ENCODE measurements around the gene TEX14. TPM values are rescaled to one million over a fixed set of nuclear protein-coding genes. Genes with fewer than 3 reads are reported as not detected.

Gene TEX14
- polyA plus RNA-seq, 3 donors, result 0.25 TPM; not detected in 2

- no peak overlapping the region for H3K4me3 Mint-ChIP-seq
- H3K4me3 ChIP-seq (replicated peaks in 1 of 3; ENCODE audit: low read depth in 2 of 3, low read length in 3 of 3), result peak overlapping the region; percentile 53 to 74 (median 74)
- H3K4me1 Mint-ChIP-seq, result peaks cover 6% of the 10 kb centered on the region
- DNase-seq, result no peak
- WGBS (ENCODE audit: insufficient coverage), result 82% methylated on average over 6 of the region's 20 CpGs
- peaks cover 1 to 12% (median 2%) of the 10 kb centered on the region in 3 donors for H3K27me3 Mint-ChIP-seq (ENCODE audit: low read depth in 3 of 3)
- peak overlapping the region; percentile 71 for H3K9ac ChIP-seq (ENCODE audit: insufficient read depth, low read length, poor library complexity, severe bottlenecking)
- H3K4me1 ChIP-seq (ENCODE audit: control insufficient read depth in 1 of 2, insufficient read depth in 2 of 2, low read length in 2 of 2), result peaks cover 6 to 10% of the 10 kb centered on the region in 2 donors
- intact Hi-C loops (cut with micrococcal nuclease), result loop anchor here in 1 of 2 donors (2.0 kb wide), 2 partner anchors 26 to 114 kb away; no protein-coding TSS in a partner anchor
- H3K27me3 ChIP-seq (ENCODE audit: control insufficient read depth in 2 of 2, insufficient read depth in 2 of 2, low read length in 2 of 2), result no peaks in the 10 kb centered on the region
- peak overlapping the region; percentile 67 for H3K4me2 ChIP-seq (replicated peaks; ENCODE audit: extremely low read depth, low read length, poor library complexity, severe bottlenecking)
- H3K36me3 ChIP-seq (replicated peaks in 1 of 2; ENCODE audit: control insufficient read depth in 1 of 2, insufficient read depth in 2 of 2, low read length in 2 of 2), result no peaks in the 10 kb centered on the region
- H4K20me1 ChIP-seq (ENCODE audit: insufficient read depth, low read length), result no peaks in the 10 kb centered on the region
- peak overlapping the region in 1 of 7 donors; percentile 55 for H3K27ac Mint-ChIP-seq
- H3K36me3 Mint-ChIP-seq, result no peaks in the 10 kb centered on the region
- H3K27ac ChIP-seq (ENCODE audit: low read depth in 1 of 2, low read length in 2 of 2), result peak overlapping the region; percentile 90 to 98
- TF ChIP-seq CTCF (IDR thresholded peaks at IDR 0.05), result no peak
- H2AFZ ChIP-seq (ENCODE audit: insufficient read depth, low read depth, low read length, poor library complexity, severe bottlenecking), result peak overlapping the region; percentile 89
- H3K9me3 Mint-ChIP-seq, result no peaks in the 10 kb centered on the region
- no peaks in the 10 kb centered on the region for H3K79me2 ChIP-seq (ENCODE audit: insufficient read depth, low read length)
- H3K9me3 ChIP-seq (replicated peaks in 1 of 2; ENCODE audit: control insufficient read depth in 1 of 2, insufficient read depth in 1 of 2, low read length in 2 of 2), result no peaks in the 10 kb centered on the region
Measured at GRCh38 chr17:58632324-58633314, 59.2 kb downstream of the TEX14 start.

- Histone ChIP-seq H3K36me3 (replicated peaks in 1 of 2; ENCODE audit: control insufficient read depth in 1 of 2, insufficient read depth in 2 of 2, low read length in 2 of 2) (no peaks in the 10 kb centered on the region), H3K4me3 (replicated peaks in 1 of 3; ENCODE audit: low read depth in 2 of 3, low read length in 3 of 3) (peak overlapping the region; percentile 53 to 74 (median 74)), H3K4me1 (ENCODE audit: control insufficient read depth in 1 of 2, insufficient read depth in 2 of 2, low read length in 2 of 2) (peaks cover 14 to 18% of the 10 kb centered on the region in 2 donors), H3K79me2 (ENCODE audit: insufficient read depth, low read length) (no peaks in the 10 kb centered on the region), H4K20me1 (ENCODE audit: insufficient read depth, low read length) (no peaks in the 10 kb centered on the region), H2AFZ (ENCODE audit: insufficient read depth, low read depth, low read length, poor library complexity, severe bottlenecking) (peak overlapping the region; percentile 89), H3K27me3 (ENCODE audit: control insufficient read depth in 2 of 2, insufficient read depth in 2 of 2, low read length in 2 of 2) (no peaks in the 10 kb centered on the region), H3K27ac (ENCODE audit: low read depth in 1 of 2, low read length in 2 of 2) (peak overlapping the region; percentile 90 to 98), H3K9me3 (replicated peaks in 1 of 2; ENCODE audit: control insufficient read depth in 1 of 2, insufficient read depth in 1 of 2, low read length in 2 of 2) (no peaks in the 10 kb centered on the region), H3K9ac (ENCODE audit: insufficient read depth, low read length, poor library complexity, severe bottlenecking) (peak overlapping the region; percentile 71), H3K4me2 (replicated peaks; ENCODE audit: extremely low read depth, low read length, poor library complexity, severe bottlenecking) (peak overlapping the region; percentile 67)
- DNase-seq, result peak; percentile 96 to 97 (median 96)
- WGBS (ENCODE audit: insufficient coverage), result 0% methylated on average over 6 of the region's 30 CpGs
- no peaks in the 10 kb centered on the region for H3K9me3 Mint-ChIP-seq
- no peaks in the 10 kb centered on the region for H3K36me3 Mint-ChIP-seq
- H3K27me3 Mint-ChIP-seq (ENCODE audit: low read depth in 3 of 3), result peaks cover 1 to 7% (median 2%) of the 10 kb centered on the region in 3 donors
- H3K4me3 Mint-ChIP-seq, result no peak overlapping the region
- peak; percentile 25 for TF ChIP-seq CTCF (IDR thresholded peaks at IDR 0.05)
- no peak overlapping the region for H3K27ac Mint-ChIP-seq
- H3K4me1 Mint-ChIP-seq, result peaks cover 15% of the 10 kb centered on the region
- intact Hi-C loops (cut with micrococcal nuclease), result loop anchor here (1.0 to 2.0 kb wide), 3 partner anchors 27 to 113 kb away; no protein-coding TSS in a partner anchor
Measured at GRCh38 chr17:58631523-58632323, 60.1 kb downstream of the TEX14 start.
